Lower lobe of right lung (tissue), 2 donors: Measurements from ENCODE around the gene ACOXL. TPM values are rescaled to one million over a fixed set of nuclear protein-coding genes. Genes with fewer than 3 reads are reported as not detected.
"Not testable (repeated sequence)": the region's sequence is repeated elsewhere in the genome, so short reads cannot be mapped to it uniquely, and the experiment has no call there.

Experiments used
- ATAC-seq, 2 donors: fragments of 200-7000 bp; cut with Tn5 transposase; one replicate each; pipeline ENCODE4 v1.9.1; 2020 to 2022; ENCODE audit warnings: mild to moderate bottlenecking in 2 of 2, moderate library complexity in 2 of 2
- DNase-seq: peaks from one replicate; pipeline ENCODE4 v3.0.0-alpha.2; 2020
- H3K27ac ChIP-seq: fragments of 200-600 bp; one replicate; pipeline ENCODE4 v1.8.0; 2022
- H3K27me3 ChIP-seq: fragments of 200-600 bp; one replicate; pipeline ENCODE4 v1.8.0; 2022; ENCODE audit warnings: low read depth
- H3K36me3 ChIP-seq: fragments of 200-600 bp; one replicate; pipeline ENCODE4 v1.8.0; 2022; ENCODE audit warnings: mild to moderate bottlenecking
- H3K4me1 ChIP-seq: fragments of 200-600 bp; one replicate; pipeline ENCODE4 v1.8.0; 2022
- H3K4me3 ChIP-seq: fragments of 200-600 bp; one replicate; pipeline ENCODE4 v1.8.0; 2022; ENCODE audit warnings: mild to moderate bottlenecking
- H3K9me3 ChIP-seq: fragments of 200-600 bp; one replicate; pipeline ENCODE4 v1.8.0; 2022
- intact Hi-C: fragments of 100-400 bp; cut with DNase I; formaldehyde crosslinking; loops from one replicate; pipeline ENCODE4 v1.11.0; 2022
- total RNA-seq: library from RNA; stranded (reverse); fragmentation: NEBNext Ultra II Directional; extraction: Animal tissue kit (Norgen Biotek cat#: 25700); gene quantifications from one replicate; pipeline ENCODE4 v1.2.1, GENCODE V29; 2021
- TF ChIP-seq, protein P1 (sequence below): fragments of 200-600 bp; IDR thresholded peaks from one replicate; pipeline ENCODE4 v1.8.0; 2022; ENCODE audit warnings: antibody characterized with exemption, mild to moderate bottlenecking
- donor health status: DM: no; HTN: yes; CAD: no; lungs with severe emphysema.

The ACOXL gene
- total RNA-seq, 1 donor from 2014 or later, result 38.5 TPM

DNA sequence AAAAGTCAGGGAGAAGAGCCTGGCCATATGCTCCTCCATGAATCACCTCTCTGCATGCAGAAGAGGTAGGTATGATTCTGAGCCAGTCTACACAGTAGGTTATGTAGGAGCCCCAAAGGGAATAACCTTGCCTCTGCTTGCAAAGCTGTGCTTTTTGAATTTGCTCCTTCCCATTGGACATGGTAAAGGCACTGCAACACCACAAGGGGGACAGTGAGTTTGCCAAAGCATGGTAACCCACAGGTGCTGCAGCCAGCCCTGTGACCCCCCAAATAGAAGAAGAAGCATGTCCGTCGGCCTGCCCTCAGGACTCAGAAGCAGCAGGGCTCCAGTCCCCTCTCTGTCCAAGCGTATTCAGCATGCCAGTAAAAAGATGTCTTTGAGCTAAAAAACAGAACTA is 337.3 kb downstream of the ACOXL start:
- intact Hi-C loops, result no loop called here
- DNase-seq (no peak), ATAC-seq (peak in 1 of 2 donors; percentile 17)
- H3K36me3 ChIP-seq, result no peaks in the 10 kb centered on the region
- no peak overlapping the region for H3K4me3 ChIP-seq
- H3K27me3 ChIP-seq, result no peaks in the 10 kb centered on the region
- H3K9me3 ChIP-seq, result no peaks in the 10 kb centered on the region
- H3K4me1 ChIP-seq, result peaks cover 17% of the 10 kb centered on the region
- H3K27ac ChIP-seq, result no peak overlapping the region
- TF ChIP-seq, protein P1, sequence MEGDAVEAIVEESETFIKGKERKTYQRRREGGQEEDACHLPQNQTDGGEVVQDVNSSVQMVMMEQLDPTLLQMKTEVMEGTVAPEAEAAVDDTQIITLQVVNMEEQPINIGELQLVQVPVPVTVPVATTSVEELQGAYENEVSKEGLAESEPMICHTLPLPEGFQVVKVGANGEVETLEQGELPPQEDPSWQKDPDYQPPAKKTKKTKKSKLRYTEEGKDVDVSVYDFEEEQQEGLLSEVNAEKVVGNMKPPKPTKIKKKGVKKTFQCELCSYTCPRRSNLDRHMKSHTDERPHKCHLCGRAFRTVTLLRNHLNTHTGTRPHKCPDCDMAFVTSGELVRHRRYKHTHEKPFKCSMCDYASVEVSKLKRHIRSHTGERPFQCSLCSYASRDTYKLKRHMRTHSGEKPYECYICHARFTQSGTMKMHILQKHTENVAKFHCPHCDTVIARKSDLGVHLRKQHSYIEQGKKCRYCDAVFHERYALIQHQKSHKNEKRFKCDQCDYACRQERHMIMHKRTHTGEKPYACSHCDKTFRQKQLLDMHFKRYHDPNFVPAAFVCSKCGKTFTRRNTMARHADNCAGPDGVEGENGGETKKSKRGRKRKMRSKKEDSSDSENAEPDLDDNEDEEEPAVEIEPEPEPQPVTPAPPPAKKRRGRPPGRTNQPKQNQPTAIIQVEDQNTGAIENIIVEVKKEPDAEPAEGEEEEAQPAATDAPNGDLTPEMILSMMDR, result no peak

GRCh38 chr2:111071600-111072171 is 339.3 kb downstream of the ACOXL start:
- intact Hi-C loops, result no loop called here
- peak; percentile 73 to 75 for ATAC-seq

DNA sequence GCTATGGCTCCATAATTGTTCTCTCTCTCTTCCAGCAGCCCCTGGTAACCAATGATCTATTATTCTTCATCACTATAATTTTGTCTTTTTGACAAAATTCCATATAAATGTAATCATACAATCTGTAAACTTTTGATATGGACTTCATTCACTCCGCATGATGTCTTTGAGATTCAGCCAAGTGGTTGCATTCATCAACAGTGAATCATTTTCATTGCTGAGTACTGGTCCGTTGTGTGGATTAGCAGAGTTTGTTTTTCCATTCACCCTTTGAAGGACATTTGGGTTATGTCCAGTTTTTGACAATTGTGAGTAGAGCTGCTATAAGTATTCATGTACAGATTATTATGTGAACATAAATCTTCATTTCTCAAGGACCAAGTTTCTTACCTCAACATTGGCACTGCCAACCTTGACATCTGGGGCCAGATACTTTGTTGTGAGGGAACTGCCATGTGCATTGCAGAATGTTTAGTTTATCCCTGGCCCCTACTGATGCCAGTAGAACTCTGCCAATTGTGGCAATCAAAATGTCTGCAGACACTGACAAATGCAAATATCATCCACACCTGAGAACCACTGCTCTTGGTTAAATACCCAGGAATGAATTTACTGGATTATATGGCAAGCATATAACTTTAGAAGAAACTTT is 340.0 kb downstream of the ACOXL start:
- ATAC-seq (peak; percentile 51 to 58), DNase-seq (no peak)
- Histone ChIP-seq H3K27me3 (no peaks in the 10 kb centered on the region), H3K36me3 (no peaks in the 10 kb centered on the region), H3K4me1 (peaks cover 17% of the 10 kb centered on the region), H3K4me3 (no peak overlapping the region), H3K9me3 (no peaks in the 10 kb centered on the region), H3K27ac (peak overlapping the region; percentile 59)
- intact Hi-C loops, result no loop called here
- TF ChIP-seq, protein P1, result no peak

More at GRCh38 chr2:111071600-111072171, 339.3 kb downstream of the ACOXL start:
- no peak overlapping the region for H3K4me3 ChIP-seq
- peak overlapping the region; percentile 59 for H3K27ac ChIP-seq
- H3K9me3 ChIP-seq, result no peaks in the 10 kb centered on the region
- DNase-seq, result no peak
- no peaks in the 10 kb centered on the region for H3K36me3 ChIP-seq
- H3K27me3 ChIP-seq, result no peaks in the 10 kb centered on the region
- H3K4me1 ChIP-seq, result peaks cover 17% of the 10 kb centered on the region
- TF ChIP-seq, protein P1, result no peak

DNA sequence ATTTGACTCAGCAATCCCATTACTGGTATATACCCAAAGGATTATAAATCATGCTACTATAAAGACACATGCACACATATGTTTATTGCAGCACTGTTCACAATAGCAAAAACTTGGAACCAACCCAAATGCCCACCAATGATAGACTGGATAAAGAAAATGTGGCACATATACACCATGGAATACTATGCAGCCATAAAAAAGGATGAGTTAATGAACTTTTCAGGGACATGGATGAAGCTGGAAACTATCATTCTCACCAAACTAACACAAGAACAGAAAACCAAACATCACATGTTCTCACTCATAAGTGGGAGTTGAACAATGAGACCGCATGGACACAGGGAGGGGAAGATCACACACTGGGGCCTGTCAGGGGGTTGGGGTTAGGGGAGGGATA is 350.3 kb downstream of the ACOXL start:
- H3K4me3 ChIP-seq, H3K9me3 ChIP-seq, H3K27ac ChIP-seq, ATAC-seq, H3K36me3 ChIP-seq, DNase-seq, intact Hi-C loops, H3K4me1 ChIP-seq, H3K27me3 ChIP-seq: not testable (repeated sequence)

- Histone ChIP-seq H3K4me3 (no peak overlapping the region), H3K36me3 (no peaks in the 10 kb centered on the region), H3K9me3 (no peaks in the 10 kb centered on the region), H3K4me1 (no peaks in the 10 kb centered on the region), H3K27ac (no peak overlapping the region), H3K27me3 (no peaks in the 10 kb centered on the region)
- DNase-seq (no peak), ATAC-seq (no peak)
- intact Hi-C loops, result no loop called here
- TF ChIP-seq, protein P1, result no peak
Measured at GRCh38 chr2:111091811-111092211, 359.4 kb downstream of the ACOXL start.

DNA sequence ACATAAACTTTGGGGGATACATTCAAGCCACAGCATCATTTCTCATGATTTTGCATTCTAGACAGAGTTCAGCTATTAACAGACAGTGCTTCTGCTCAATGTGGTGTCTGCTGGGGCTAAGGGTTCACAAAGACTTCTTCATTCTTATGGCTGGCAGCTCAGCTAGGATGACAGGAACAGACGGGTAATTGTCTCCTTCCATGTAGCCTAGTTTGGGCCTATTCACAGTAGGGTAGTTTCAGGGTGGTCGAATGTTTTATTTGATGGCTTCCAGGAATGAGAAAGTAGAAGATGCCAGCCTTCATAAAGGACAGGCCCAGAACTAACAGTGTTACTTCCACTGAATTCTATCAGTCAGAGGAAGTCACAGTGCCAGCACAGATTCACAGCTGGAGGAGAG is 362.3 kb downstream of the ACOXL start:
- intact Hi-C loops, result no loop called here
- DNase-seq (no peak), ATAC-seq (no peak)
- no peak overlapping the region for H3K27ac ChIP-seq
- TF ChIP-seq, protein P1, result no peak
- H3K4me3 ChIP-seq, result no peak overlapping the region
- H3K36me3 ChIP-seq, result no peaks in the 10 kb centered on the region
- H3K27me3 ChIP-seq, result no peaks in the 10 kb centered on the region
- no peaks in the 10 kb centered on the region for H3K4me1 ChIP-seq
- no peaks in the 10 kb centered on the region for H3K9me3 ChIP-seq
